Measurements from ENCODE around the gene SMC4.

- TF ChIP-seq CTCF (conservative IDR thresholded peaks at IDR 0.05; ENCODE audit: low read depth, low read length) (no peak), EZH2 (IDR thresholded peaks at IDR 0.05; ENCODE audit: low read length, unreplicated experiment) (no peak)
Measured at GRCh38 chr3:160390565-160391138, 8.8 kb upstream of the SMC4 start.
